ENCODE measurements around the gene KRTAP12-2.

The KRTAP12-2 gene, protein sequence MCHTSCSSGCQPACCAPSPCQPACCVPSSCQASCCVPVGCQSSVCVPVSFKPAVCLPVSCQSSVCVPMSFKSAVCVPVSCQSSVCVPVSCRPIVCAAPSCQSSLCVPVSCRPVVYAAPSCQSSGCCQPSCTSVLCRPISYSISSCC

DNA sequence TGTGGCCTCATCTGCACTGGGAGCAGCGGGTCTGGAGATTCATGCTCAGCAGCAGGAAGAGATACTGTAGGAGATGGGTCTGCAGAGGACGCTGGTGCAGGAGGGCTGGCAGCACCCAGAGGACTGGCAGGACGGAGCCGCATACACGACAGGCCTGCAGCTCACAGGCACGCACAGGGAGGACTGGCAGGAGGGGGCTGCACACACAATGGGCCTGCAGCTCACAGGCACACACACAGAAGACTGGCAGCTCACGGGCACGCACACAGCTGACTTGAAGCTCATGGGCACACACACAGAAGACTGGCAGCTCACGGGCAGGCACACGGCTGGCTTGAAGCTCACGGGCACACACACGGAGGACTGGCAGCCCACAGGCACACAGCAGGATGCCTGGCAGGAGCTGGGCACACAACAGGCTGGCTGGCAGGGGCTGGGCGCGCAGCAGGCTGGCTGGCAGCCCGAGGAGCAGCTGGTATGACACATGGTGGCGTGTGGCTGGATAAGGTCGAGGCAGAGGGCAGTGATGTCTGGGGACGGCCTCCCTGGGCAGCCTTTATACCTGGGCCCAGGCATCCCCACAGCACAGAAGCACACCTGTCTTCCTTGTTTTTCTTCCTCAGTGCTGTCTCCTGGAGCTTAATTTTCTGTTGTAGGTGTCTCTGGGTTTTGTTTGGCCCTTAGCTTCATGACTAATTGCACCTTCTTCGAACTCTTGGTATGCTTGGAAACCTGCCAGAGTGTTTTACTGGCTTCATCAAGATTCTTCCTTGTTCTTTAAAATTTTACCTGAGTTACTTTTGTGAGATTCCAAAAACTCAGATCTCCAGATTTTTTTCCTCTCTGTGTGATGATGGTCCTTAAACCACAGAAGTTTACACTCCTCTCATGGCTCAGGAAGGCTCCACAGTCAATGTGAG is at the start of gene KRTAP12-2:
TSS of gene KRTAP12-2 (minus strand) at position 527 of the 920 bp plus-strand sequence. CDS start at position 486, 41 bp downstream.
- DNase-seq, result no peak

GRCh38 chr21:44714905-44715304 is 48.2 kb upstream of the KRTAP12-2 start:
- DNase-seq, result no peak

- DNase-seq, result no peak
Observed at GRCh38 chr21:44713846-44714245, 47.1 kb upstream of the KRTAP12-2 start.

DNA sequence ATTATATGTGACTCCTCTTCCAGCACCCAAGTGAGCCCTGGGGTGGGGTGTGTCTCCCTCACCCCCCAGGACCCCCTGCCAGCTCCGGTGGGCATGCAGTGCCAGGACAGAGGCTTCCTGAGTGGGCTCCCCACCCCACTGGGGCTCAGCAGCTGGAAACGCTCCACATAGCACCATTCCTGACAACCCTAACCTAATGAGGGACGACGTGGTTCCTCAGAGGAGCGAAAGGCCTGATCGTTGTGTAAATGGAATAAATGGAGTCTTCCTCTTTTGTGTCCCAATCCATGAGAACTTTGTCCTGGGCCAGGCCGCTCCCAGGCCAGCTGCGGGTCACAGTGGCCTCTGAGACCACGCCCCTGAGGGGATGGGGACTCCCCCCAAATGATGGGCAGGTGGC is 46.4 kb upstream of the KRTAP12-2 start:
- no peak for DNase-seq

DNA sequence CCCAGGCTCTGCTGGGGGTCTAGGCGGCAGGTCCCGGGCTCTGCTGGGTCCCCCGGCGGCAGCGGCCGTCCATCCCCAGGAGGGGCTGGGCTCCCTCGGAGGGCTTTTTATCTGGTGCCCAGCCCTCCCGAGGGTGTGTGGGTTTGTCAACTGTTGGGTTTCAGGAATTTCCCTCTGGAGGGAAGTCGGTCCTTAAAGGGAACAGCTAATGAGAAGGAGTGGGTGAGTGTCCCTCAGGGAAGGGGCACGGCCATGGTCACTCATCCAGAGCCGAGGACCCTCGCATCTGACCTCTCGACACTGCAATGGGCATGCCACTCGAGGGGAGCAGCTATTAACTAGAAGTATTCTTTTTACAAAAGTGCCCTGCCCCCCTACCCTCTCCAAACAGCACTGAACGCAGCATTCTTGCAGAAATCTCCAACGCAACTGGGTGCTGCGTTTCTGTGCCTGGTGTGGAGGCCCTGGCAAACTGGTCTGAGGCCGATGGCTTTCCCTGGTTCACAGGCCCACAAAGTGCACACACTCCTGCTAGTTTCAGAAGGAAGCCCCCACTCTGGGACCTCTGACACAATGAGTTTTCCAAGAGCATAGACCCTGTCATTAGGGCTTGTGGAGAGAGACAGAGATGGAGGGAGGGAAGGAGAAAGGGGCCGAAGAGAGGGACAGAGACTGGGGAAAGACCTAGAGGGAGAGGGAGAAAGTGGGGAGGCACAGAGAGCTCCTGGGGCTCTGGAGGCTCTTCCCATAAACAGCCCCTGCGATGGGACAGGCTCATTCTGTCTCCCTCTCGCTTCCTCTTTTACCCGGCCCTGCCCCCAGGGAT is 45.7 kb upstream of the KRTAP12-2 start:
- DNase-seq, result no peak

GRCh38 chr21:44711327-44712202 is 44.8 kb upstream of the KRTAP12-2 start, which contains the start of gene TSPEAR:
TSPEAR (minus strand) TSS chr21:44711572; CDS start chr21:44711514, 58 bp downstream.
- DNase-seq, result peak; percentile 92

DNA sequence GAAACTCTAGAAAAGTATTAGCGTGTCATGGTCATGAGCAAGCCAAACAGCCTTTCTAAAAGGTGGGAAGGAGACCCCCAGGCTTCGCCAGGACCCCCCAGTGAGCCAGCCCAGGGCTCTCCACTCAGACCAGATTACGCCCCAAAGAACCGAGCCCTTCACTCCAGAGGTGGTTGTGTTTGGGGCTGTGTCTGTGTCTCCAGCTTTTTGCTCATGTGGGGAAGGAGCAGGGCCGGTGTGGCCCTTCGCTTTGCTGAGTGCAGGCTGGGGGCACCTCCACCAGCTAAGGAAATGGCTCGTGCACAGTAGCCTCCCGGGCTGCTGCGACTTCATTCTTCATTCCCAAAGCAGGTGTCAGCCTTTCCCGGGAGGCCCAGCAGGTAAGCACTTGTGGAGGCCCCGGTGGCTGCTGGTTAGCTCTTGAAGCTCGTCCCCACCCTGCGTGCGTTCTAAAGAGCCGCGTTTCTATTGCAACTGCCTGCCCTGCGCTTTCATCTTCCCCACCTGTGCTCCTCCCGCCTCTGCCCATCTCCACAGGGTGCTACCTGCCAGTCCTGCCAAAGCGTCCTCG is 44.1 kb upstream of the KRTAP12-2 start:
- peak; percentile 95 for DNase-seq

DNA sequence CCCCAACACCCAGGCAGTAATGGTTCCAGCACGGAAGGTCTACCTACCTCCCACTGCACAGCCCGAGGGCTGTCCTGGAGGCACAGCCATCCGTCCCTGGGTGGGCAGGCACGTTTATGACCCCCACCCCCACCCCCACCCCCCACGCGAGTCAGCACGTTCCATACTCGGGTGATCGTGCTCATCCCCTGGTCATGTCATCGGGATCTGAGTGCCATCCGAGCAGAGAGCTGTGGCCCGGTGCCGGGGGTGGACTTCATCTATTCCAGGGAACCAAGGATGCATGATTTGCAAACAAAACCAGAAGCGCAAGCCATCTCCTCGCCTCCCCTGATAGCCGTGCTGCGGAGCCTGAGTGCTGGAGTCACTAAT is 43.6 kb upstream of the KRTAP12-2 start:
- no peak for DNase-seq

- DNase-seq, result peak; percentile 31
Observed at GRCh38 chr21:44709426-44710293, 42.9 kb upstream of the KRTAP12-2 start.

DNA sequence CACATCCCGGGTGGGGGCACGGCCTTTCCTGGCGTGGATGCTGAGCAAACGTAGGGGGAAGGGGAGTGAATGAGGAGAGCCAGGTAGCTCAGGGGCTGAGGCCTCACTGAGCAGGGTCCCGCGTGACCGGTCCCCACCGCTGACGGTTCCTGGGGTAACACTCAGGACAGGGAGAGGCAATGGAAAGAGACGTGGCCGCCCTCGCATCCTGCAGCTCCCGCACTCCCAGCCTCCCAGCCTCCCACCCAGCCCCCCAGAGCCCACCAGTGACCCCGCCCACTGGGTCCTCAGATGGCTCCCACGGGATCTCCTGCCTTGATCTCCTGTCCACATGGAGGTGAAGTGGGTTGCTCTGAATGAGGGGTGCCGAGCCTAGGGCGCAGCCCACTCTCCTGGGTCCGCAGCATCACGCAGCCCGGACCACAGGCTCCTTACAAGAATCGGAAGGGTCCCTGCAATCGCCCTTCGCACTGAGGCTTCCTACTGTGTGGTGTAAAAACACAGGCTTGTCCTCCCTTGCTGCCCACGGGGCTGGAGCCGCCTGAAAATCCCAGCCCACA is 42.2 kb upstream of the KRTAP12-2 start:
- no peak for DNase-seq

GRCh38 chr21:44708213-44708865 is 41.6 kb upstream of the KRTAP12-2 start:
- DNase-seq, result no peak

- no peak for DNase-seq
Observed at GRCh38 chr21:44706706-44707581, 40.2 kb upstream of the KRTAP12-2 start.

GRCh38 chr21:44706026-44706705 is 39.4 kb upstream of the KRTAP12-2 start:
- no peak for DNase-seq

DNA sequence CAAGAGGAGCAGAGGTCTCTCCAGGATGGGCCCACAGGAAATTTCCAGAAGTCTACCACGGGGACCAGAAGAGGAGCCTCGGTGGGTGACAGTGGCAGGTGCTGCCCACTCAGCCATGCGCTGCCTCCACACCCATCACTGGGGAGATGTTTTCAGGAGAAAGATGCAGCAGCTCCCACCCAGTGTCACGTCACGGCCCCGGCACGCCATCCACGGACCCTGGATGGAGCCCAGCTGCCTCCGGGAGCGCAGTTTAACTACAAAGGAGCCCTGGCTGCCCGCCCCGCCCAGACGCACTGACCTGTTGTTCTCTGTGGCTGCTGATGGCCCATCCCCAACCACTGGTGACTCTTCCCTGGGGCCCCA is 37.9 kb upstream of the KRTAP12-2 start:
- DNase-seq, result no peak

- no peak for DNase-seq
Observed at GRCh38 chr21:44703731-44704635, 37.3 kb upstream of the KRTAP12-2 start.

- DNase-seq, result peak; percentile 64
Observed at GRCh38 chr21:44702973-44703730, 36.4 kb upstream of the KRTAP12-2 start.
